Hepatocyte (in vitro differentiated cells): Measurements from ENCODE around the gene JMJD4. TPM values are rescaled to one million over a fixed set of nuclear protein-coding genes. Genes with fewer than 3 reads are reported as not detected.

Source experiments
- DNase-seq: peaks from one replicate; pipeline ENCODE4 v3.0.0-alpha.2; 2016; ENCODE audit warnings: low spot score
- H2AFZ ChIP-seq: fragments of 200-600 bp; sonication (generic); 2 replicates; pipeline ENCODE4 v1.6.0; 2016; ENCODE audit warnings: antibody characterized with exemption, mild to moderate bottlenecking
- H3K27ac ChIP-seq: fragments of 200-600 bp; sonication (generic); 2 replicates; pipeline ENCODE4 v1.5.1; 2016; ENCODE audit warnings: mild to moderate bottlenecking
- H3K27me3 ChIP-seq: fragments of 200-600 bp; sonication (generic); 2 replicates; pipeline ENCODE4 v1.6.1; 2016
- H3K36me3 ChIP-seq: fragments of 200-600 bp; sonication (generic); replicated peaks from 2 replicates; pipeline ENCODE4 v1.5.1; 2016; ENCODE audit warnings: low read depth; ENCODE audit not compliant: insufficient read depth
- H3K4me1 ChIP-seq: fragments of 200-600 bp; sonication (generic); 2 replicates; pipeline ENCODE4 v1.5.1; 2016; ENCODE audit warnings: mild to moderate bottlenecking, moderate library complexity; ENCODE audit not compliant: insufficient read depth
- H3K4me2 ChIP-seq: fragments of 200-600 bp; sonication (generic); 2 replicates; pipeline ENCODE4 v1.6.0; 2016
- H3K4me3 ChIP-seq: fragments of 200-600 bp; sonication (generic); 2 replicates; pipeline ENCODE4 v1.5.1; 2016; ENCODE audit warnings: mild to moderate bottlenecking
- H3K79me2 ChIP-seq: fragments of 200-600 bp; sonication (generic); 2 replicates; pipeline ENCODE4 v1.6.0; 2017; ENCODE audit warnings: mild to moderate bottlenecking
- H3K9me2 ChIP-seq: fragments of 200-600 bp; sonication (generic); replicated peaks from 2 replicates; pipeline ENCODE4 v1.6.0; 2017; ENCODE audit warnings: mild to moderate bottlenecking; ENCODE audit not compliant: insufficient read depth
- H3K9me3 ChIP-seq: fragments of 200-600 bp; sonication (generic); 2 replicates; pipeline ENCODE4 v1.5.1; 2016; ENCODE audit warnings: low read depth, mild to moderate bottlenecking
- H4K20me1 ChIP-seq: fragments of 200-600 bp; sonication (generic); 2 replicates; pipeline ENCODE4 v1.6.0; 2016; ENCODE audit warnings: mild to moderate bottlenecking; ENCODE audit not compliant: insufficient read depth, poor library complexity, severe bottlenecking
- CTCF ChIP-seq: fragments of 200-600 bp; sonication (generic); IDR thresholded peaks from 2 replicates; pipeline ENCODE4 v1.5.1; 2016; ENCODE audit warnings: antibody characterized with exemption, mild to moderate bottlenecking; ENCODE audit not compliant: poor library complexity
- EZH2 ChIP-seq: fragments of 200-600 bp; sonication (generic); IDR thresholded peaks from 2 replicates; pipeline ENCODE4 v1.6.1; 2016; ENCODE audit warnings: antibody characterized with exemption, mild to moderate bottlenecking, borderline replicate concordance
- EZH2phosphoT487 ChIP-seq: fragments of 200-600 bp; sonication (generic); IDR thresholded peaks from one replicate; pipeline ENCODE4 v1.6.1; 2018; ENCODE audit warnings: antibody characterized with exemption, mild to moderate bottlenecking, low read depth, moderate library complexity; ENCODE audit not compliant: unreplicated experiment, severe bottlenecking
- WGBS: methylation state at CpG from one replicate; pipeline ENCODE4 v1.1.6; 2016; ENCODE audit warnings: low lambda C conversion rate; ENCODE audit errors: missing lambda C conversion rate; 5-methylcytosine and 5-hydroxymethylcytosine counted together
- polyA plus RNA-seq: library from polyadenylated mRNA; unstranded; fragments of >200 nt; fragmentation: Nextera tagmentation; extraction: Ambion mirVana; gene quantifications from 2 replicates; pipeline ENCODE4 v1.2.1, GENCODE V29; 2016
- total RNA-seq: library from RNA; depleted of rRNA; stranded (reverse); fragments of >200 nt; gene quantifications from 2 replicates; pipeline ENCODE4 v1.2.3, GENCODE V29; 2014

Gene JMJD4
- total and polyA plus RNA-seq, 2 experiments from 2014 or later = 21.3 to 31.2 TPM

DNA sequence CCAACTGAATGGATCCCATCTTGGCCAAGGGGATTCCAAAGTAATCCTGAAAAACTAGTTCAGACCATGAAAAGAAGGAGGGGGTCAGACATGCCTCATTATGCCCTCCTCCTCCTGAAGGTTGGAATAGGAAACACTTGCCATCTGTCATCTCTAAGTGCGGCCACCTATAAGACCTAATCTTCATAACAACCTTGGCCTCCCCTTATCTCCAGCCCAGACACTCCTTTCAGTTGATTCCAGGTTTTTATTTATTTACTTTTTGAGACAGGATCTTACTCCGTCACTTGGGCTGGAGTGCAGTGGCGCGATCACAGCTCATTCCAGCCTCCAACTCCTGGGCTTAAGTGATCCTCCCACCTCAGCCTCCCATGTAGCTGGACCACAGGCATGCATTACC is 19.9 kb upstream of the JMJD4 start:
- peaks cover 15% of the 10 kb centered on the region for H3K4me1 ChIP-seq
- H3K36me3 ChIP-seq = no peaks in the 10 kb centered on the region
- no peak overlapping the region for H2AFZ ChIP-seq
- no peaks in the 10 kb centered on the region for H3K9me2 ChIP-seq
- no peak overlapping the region for H3K4me2 ChIP-seq
- H4K20me1 ChIP-seq = peaks cover 16% of the 10 kb centered on the region
- H3K79me2 ChIP-seq = peaks cover 26% of the 10 kb centered on the region
- DNase-seq = no peak
- H3K27me3 ChIP-seq = no peaks in the 10 kb centered on the region
- no peaks in the 10 kb centered on the region for H3K9me3 ChIP-seq
- H3K4me3 ChIP-seq = no peak overlapping the region
- H3K27ac ChIP-seq = no peak overlapping the region
- TF ChIP-seq EZH2phosphoT487 (no peak), EZH2 (no peak), CTCF (no peak)
- WGBS = 91% methylated on average over 4 of the region's 4 CpGs

GRCh38 chr1:227753999-227754711 is 19.1 kb upstream of the JMJD4 start:
- H3K36me3 ChIP-seq = no peaks in the 10 kb centered on the region
- no peaks in the 10 kb centered on the region for H3K9me3 ChIP-seq
- no peaks in the 10 kb centered on the region for H3K9me2 ChIP-seq
- H3K79me2 ChIP-seq = peaks cover 29% of the 10 kb centered on the region
- no peak overlapping the region for H3K27ac ChIP-seq
- peaks cover 10% of the 10 kb centered on the region for H3K4me1 ChIP-seq
- H2AFZ ChIP-seq = no peak overlapping the region
- 90% methylated on average over 7 of the region's 7 CpGs for WGBS
- no peak overlapping the region for H3K4me2 ChIP-seq
- peaks cover 12% of the 10 kb centered on the region for H4K20me1 ChIP-seq
- H3K4me3 ChIP-seq = no peak overlapping the region
- no peaks in the 10 kb centered on the region for H3K27me3 ChIP-seq
- DNase-seq = no peak
- TF ChIP-seq EZH2 (no peak), CTCF (no peak), EZH2phosphoT487 (no peak)

DNA sequence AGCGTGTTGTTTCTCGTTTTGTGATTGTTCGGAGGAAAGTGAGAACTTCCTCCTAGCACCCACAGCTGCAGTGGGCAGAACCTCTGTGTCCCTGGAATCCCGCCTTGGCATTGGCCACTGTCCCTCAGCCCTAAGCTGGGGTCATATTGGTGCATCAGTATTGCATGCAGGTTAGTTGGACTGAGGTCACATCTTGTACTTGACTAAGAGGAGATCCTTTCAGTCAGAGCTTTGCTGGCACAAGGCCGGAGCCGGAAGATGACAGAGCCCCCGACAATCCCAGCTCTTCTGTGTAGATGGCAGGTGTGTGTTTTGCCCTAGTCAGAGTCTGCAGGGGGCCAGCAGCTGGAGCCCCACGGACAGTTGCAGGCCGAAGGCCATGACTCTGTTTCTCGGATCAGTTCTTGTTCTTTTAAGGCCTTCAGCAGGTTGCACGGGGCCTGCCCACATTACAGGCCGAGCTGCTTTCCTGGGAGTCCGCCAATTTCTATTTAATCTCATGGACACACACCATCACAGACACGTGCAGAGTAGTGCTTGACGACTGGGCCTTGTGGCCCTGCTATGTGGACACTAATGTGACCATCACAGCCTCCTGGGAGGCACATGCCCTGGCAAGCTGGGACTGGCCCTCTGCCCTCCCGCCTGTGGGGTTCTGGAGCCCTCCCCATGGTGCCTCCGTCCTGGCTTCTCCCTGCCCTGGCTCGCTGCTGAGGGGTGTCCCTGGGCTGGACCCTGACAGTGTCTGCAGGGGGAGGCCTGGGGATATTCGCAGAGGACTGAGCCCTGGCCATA is 15.0 kb upstream of the JMJD4 start:
- H2AFZ ChIP-seq = no peak overlapping the region
- H3K36me3 ChIP-seq = no peaks in the 10 kb centered on the region
- no peak overlapping the region for H3K4me3 ChIP-seq
- no peaks in the 10 kb centered on the region for H3K9me2 ChIP-seq
- no peak overlapping the region for H3K27ac ChIP-seq
- peaks cover 34% of the 10 kb centered on the region for H3K79me2 ChIP-seq
- TF ChIP-seq CTCF = no peak
- no peak for TF ChIP-seq EZH2
- no peak for TF ChIP-seq EZH2phosphoT487
- DNase-seq = no peak
- 97% methylated on average over 19 of the region's 19 CpGs for WGBS
- peaks cover 7% of the 10 kb centered on the region for H4K20me1 ChIP-seq
- H3K27me3 ChIP-seq = no peaks in the 10 kb centered on the region
- H3K4me2 ChIP-seq = no peak overlapping the region
- no peaks in the 10 kb centered on the region for H3K4me1 ChIP-seq
- H3K9me3 ChIP-seq = no peaks in the 10 kb centered on the region
